ENCODE results near the gene MS4A10.

DNA sequence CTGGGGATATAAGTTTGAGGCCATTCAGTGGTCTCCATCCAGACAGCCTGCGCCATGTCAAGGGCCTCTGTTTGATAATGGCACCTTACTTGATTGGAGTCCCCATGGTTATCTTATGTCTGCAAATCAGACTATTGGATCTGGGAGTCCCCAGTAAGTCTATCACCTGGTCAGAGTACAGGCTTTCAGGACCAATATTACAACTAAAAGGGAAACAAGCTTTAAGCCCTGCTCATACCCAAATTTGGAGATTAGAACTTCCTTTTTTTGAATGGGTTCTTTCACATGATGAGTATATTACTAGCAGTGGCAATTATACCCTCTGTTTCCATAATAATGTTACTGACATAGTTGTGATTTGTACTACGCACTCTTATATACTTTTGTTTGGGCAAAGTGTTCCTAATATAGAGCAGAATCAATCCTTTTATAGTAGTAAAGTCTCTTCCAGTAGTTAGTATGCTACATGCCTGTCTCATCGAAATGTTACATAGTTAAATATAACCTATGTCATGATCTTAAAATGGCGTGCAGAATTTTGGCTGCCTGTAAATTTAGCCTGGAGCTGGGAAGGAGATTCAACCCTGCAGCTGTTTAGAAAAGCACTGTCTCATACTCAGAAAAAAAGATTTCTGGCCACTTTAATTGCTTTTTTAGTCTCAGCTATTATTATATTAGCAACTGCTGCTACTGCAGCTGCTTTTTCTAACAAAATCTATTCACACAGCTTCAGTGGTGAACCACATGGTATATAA is 23.5 kb upstream of the MS4A10 start:
- TF ChIP-seq TBL1XR1 (IDR thresholded peaks at IDR 0.05; ENCODE audit: low read depth, low read length): no peak
- no peak for TF ChIP-seq ETV6 (conservative IDR thresholded peaks at IDR 0.05 in 1 of 2, IDR thresholded peaks at IDR 0.05 in 1 of 2; ENCODE audit: borderline replicate concordance in 1 of 2, low read depth in 1 of 2)
